ENCODE data around the gene TPT1. TPM values are rescaled to one million over a fixed set of nuclear protein-coding genes. Genes with fewer than 3 reads are reported as not detected.

Gene TPT1
- 2,682 and 2,735 TPM in 2 replicates for total RNA-seq

GRCh38 chr13:45341034-45341798 is at the start of gene TPT1:
Gene TPT1 (minus strand): TSS chr13:45341183. CDS start chr13:45341069, 114 bp downstream.

Other genes with a start within 250 kb of the TPT1 start
- 12.3 and 12.8 TPM in 2 replicates for gene GTF2F2, start 220.7 kb downstream of the TPT1 start, total RNA-seq
- gene KCTD4, start 140.1 kb downstream of the TPT1 start, total RNA-seq: not detected in 2 replicates
- gene SLC25A30, start 77.2 kb upstream of the TPT1 start, total RNA-seq: 5.0 and 20.4 TPM in 2 replicates
- 16.1 and 34.5 TPM in 2 replicates for gene COG3, start 123.8 kb upstream of the TPT1 start, total RNA-seq

Data from cardiac atrium fibroblast (primary cell).